Placental pericyte (primary cell): ENCODE measurements around the gene SMIM15. TPM values are rescaled to one million over a fixed set of nuclear protein-coding genes. Genes with fewer than 3 reads are reported as not detected.

Experiments
- total RNA-seq: library from RNA; depleted of rRNA; stranded (reverse); fragments of >200 nt; gene quantifications from 2 replicates; pipeline ENCODE4 v1.2.3, GENCODE V29; 2012

Gene SMIM15, protein sequence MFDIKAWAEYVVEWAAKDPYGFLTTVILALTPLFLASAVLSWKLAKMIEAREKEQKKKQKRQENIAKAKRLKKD
- 44.2 and 50.1 TPM in 2 replicates for total RNA-seq

DNA sequence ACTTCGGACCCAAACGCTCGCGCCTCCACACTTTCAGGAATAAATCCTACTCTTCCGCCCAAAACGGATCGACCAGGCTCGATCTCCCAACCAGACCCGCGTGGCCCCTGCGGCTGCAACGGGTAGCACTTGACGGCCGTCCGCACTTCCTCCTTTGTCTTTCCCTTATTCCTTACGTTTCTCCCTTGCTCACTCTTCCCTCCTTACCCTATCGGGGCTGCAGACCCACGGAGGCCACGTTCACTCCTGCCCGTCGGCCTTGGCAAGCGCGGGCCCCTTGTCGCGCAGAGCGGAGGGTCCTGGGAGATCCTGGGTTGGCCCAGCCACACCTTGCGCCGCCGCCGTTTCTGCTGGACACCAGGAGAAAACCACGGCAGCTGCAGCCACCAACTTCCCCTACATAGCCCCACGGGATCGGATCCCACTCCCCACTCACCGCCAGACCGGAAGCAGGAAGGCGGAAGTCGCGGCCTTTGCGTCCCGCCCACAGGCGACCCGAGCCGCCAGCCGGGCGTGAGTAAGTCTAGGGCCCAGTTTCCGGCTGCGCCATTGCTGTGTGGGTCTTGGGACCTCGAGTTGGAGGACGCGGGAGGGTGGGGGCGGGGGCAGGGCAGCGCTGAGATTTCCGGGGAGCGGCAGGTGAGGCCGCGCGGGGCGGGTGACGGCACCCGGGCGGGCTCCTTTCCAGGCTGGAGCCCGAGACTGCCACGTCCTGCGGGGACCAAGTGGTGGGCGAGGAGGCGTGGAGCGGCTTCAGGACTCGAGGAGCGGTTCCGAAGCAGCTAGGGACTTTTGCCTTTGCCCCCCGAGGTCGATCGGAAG, at the start of gene SMIM15:
Gene SMIM15, minus strand, starts transcription at position 459 of the 822 bp plus-strand sequence. CDS start 2,297 bp downstream, outside the sequence.

Other genes starting within 250 kb of the SMIM15 start
- gene ERCC8, start 217.4 kb downstream of the SMIM15 start, total RNA-seq = 13.3 and 24.5 TPM in 2 replicates
- 16.3 and 26.7 TPM in 2 replicates for gene NDUFAF2, start 217.3 kb downstream of the SMIM15 start, total RNA-seq
- 9.2 and 12.7 TPM in 2 replicates for gene ZSWIM6, start 169.8 kb upstream of the SMIM15 start, total RNA-seq